HL-60 (cell line): ENCODE measurements around the gene PGS1.

Experiments used
- DNase-seq, 2 experiments: peaks; one replicate each; pipeline ENCODE4 v3.0.0-alpha.2; 2010 to 2020; ENCODE audit warnings: low read depth in 1 of 2, low spot score in 1 of 2
- H3K27ac ChIP-seq: fragments of 250-450 bp; sonication (Bioruptor Pico); replicated peaks from 2 replicates; pipeline ENCODE4 v1.5.1; 2020; ENCODE audit warnings: mild to moderate bottlenecking, moderate library complexity
- H3K27me3 ChIP-seq: fragments of 250-450 bp; sonication (Bioruptor Pico); 2 replicates; pipeline ENCODE4 v1.5.1; 2021; ENCODE audit warnings: mild to moderate bottlenecking, moderate library complexity; ENCODE audit not compliant: insufficient read depth, poor library complexity, severe bottlenecking
- H3K4me3 ChIP-seq: replicated peaks from 2 replicates; pipeline ENCODE4 v1.5.1; 2011; ENCODE audit warnings: mild to moderate bottlenecking, control low read depth, low read length; ENCODE audit not compliant: insufficient read depth
- CTCF ChIP-seq: IDR thresholded peaks from one replicate; pipeline ENCODE4 v1.5.1; 2011; ENCODE audit warnings: low read length, control low read depth, inconsistent platforms; ENCODE audit not compliant: insufficient read depth
- GABPA ChIP-seq: IDR thresholded peaks from 2 replicates; pipeline ENCODE4 v1.6.1; 2012; ENCODE audit warnings: low read depth
- POLR2AphosphoS5 ChIP-seq: IDR thresholded peaks from 2 replicates; pipeline ENCODE4 v1.6.1; 2012; ENCODE audit warnings: low read depth
- REST ChIP-seq: IDR thresholded peaks from 2 replicates; pipeline ENCODE4 v1.6.1; 2012; ENCODE audit warnings: low read depth; ENCODE audit not compliant: insufficient replicate concordance
- SPI1 ChIP-seq: IDR thresholded peaks from 2 replicates; pipeline ENCODE4 v1.6.1; 2012; ENCODE audit warnings: low read depth, mild to moderate bottlenecking, borderline replicate concordance

The PGS1 gene

GRCh38 chr17:78422267-78422605, 43.8 kb downstream of the PGS1 start:
- no peak for DNase-seq
- Histone ChIP-seq H3K27me3 (no peaks in the 10 kb centered on the region), H3K4me3 (no peak overlapping the region), H3K27ac (no peak overlapping the region)
- TF ChIP-seq POLR2AphosphoS5 (no peak), SPI1 (no peak), CTCF (no peak), REST (no peak)

DNA sequence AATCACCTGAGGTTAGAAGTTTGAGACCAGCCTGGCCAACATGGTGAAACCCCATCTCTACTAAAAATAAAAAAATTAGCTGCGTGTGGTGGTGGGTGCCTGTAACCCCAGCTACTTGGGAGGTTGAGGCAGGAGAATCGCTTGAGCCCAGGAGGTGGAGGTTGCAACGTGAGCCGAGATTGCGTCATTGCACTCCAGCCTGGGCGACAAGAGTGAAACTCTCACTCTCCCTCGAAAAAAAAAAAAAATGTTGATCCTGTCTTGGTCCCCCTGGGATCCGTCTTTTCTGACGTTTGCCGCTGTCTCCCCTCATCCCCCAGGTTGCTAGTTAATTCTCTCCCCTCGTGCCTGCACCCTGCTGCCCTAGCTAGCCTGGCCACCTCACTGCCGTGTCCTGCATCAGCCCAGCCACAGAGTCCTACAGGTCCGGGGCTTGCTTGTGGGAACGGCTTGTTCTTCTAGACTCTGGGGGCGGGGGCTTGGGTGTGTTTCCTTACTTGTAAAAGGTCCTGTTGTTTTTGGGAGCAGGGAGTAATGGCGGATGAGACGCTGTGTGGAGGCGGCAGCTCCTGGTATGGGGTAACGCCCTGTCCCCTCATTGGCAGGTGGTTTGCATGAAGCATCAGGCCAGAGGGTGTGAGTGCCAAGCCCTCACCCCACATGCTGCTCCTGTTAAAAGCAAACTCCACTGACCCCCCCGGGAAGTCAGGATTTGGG, 44.6 kb downstream of the PGS1 start:
- no peak for TF ChIP-seq POLR2AphosphoS5
- TF ChIP-seq REST: no peak
- no peak for TF ChIP-seq GABPA
- TF ChIP-seq CTCF: no peak
- TF ChIP-seq SPI1: no peak
- no peaks in the 10 kb centered on the region for H3K27me3 ChIP-seq
- no peak overlapping the region for H3K4me3 ChIP-seq
- no peak for DNase-seq
- no peak overlapping the region for H3K27ac ChIP-seq

DNA sequence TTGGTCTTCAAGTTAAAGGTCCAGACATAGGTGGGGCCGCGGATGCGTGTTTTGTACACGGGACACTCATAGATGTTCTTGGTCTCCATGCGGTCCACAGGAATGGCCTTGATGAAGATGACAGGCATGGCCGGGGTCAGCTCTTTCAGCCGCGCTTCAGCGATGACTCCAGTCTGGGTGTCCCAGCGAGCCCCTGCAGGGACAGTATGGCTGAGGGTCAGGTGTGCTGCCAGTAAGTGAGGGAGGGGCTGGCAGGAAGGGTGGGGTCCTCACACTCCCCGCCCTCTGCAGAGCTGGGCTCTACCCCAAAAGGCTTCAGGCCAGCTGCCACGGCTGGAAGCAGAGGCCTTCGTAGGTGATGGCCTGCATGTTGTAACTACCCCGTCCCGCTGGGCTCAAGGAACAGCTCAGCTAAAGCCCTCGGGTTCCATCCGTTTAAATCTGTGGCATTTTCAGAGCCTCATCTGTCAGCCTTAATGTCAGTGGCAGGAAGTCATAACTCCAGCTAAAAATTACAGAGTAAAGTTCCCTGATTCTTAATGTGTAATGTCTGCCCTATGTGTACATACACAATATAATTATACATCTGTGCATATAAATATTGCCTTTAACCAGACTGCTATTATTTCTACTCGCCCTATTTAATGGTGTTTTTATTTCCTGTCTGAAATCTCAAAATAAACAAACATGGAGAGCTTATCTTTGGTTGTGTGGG, 45.7 kb downstream of the PGS1 start:
- no peak overlapping the region for H3K4me3 ChIP-seq
- H3K27ac ChIP-seq: no peak overlapping the region
- no peak for DNase-seq
- H3K27me3 ChIP-seq: no peaks in the 10 kb centered on the region
- TF ChIP-seq GABPA (no peak), CTCF (no peak), REST (no peak), POLR2AphosphoS5 (no peak), SPI1 (no peak)
